ENCODE results near the gene MAS1. TPM values are rescaled to one million over a fixed set of nuclear protein-coding genes. Genes with fewer than 3 reads are reported as not detected.

The MAS1 gene
- total and polyA plus RNA-seq, 2 experiments from 2014 or later: 0.03 TPM; not detected in 1

- H3K9me3 Mint-ChIP-seq: peaks cover 15% of the 10 kb centered on the region
- H3K27ac Mint-ChIP-seq: no peak overlapping the region
- Histone ChIP-seq H3F3A (replicated peaks; ENCODE audit: low read depth) (no peaks in the 10 kb centered on the region), H3K36me3 (ENCODE audit: insufficient read depth) (peaks cover 4% of the 10 kb centered on the region; the same call in 1 of the 2 replicates), H3K27ac (ENCODE audit: low read depth) (no peak overlapping the region), H2AFZ (no peak overlapping the region), H3K4me2 (no peak overlapping the region), H3K4me3 (no peak overlapping the region), H3K9me2 (ENCODE audit: insufficient read depth) (no peaks in the 10 kb centered on the region), H4K20me1 (replicated peaks; ENCODE audit: insufficient read depth) (no peaks in the 10 kb centered on the region), H3K27me3 (ENCODE audit: insufficient read depth) (no peaks in the 10 kb centered on the region), H3K79me2 (replicated peaks; ENCODE audit: insufficient read depth) (no peaks in the 10 kb centered on the region), H3K4me1 (ENCODE audit: insufficient read depth) (no peaks in the 10 kb centered on the region)
- H3K27me3 Mint-ChIP-seq (ENCODE audit: insufficient read depth, low read depth, poor library complexity): peaks cover 2% of the 10 kb centered on the region
- no peak overlapping the region for H3K4me3 Mint-ChIP-seq
- no peaks in the 10 kb centered on the region; the same call in 2 of the 3 replicates for H3K4me1 Mint-ChIP-seq
- H3K36me3 Mint-ChIP-seq (ENCODE audit: low read depth): peaks cover 6% of the 10 kb centered on the region; the same call in 2 of the 3 replicates
- no peak for DNase-seq (ENCODE audit: low spot score)
- TF ChIP-seq CREB1 (CRISPR knock-in tag; IDR thresholded peaks at IDR 0.05; ENCODE audit: low read depth) (no peak), NANOG (IDR thresholded peaks at IDR 0.05; ENCODE audit: borderline replicate concordance) (no peak), ETS1 (IDR thresholded peaks at IDR 0.05) (no peak), ZNF462 (CRISPR knock-in tag; IDR thresholded peaks at IDR 0.05) (no peak), ZNF331 (CRISPR knock-in tag; IDR thresholded peaks at IDR 0.05; ENCODE audit: low read depth) (no peak), REST (IDR thresholded peaks at IDR 0.05; ENCODE audit: unreplicated experiment) (no peak), EZH2 (IDR thresholded peaks at IDR 0.05; ENCODE audit: low read depth, unreplicated experiment) (no peak), ZNF114 (CRISPR knock-in tag; IDR thresholded peaks at IDR 0.05) (no peak), JUNB (IDR thresholded peaks at IDR 0.05; ENCODE audit: unreplicated experiment) (no peak), POLR2AphosphoS5 (IDR thresholded peaks at IDR 0.05; ENCODE audit: low read depth) (no peak), CTCF (conservative IDR thresholded peaks at IDR 0.05; ENCODE audit: low read depth in 2 of 2) (no peak), EZH2phosphoT487 (IDR thresholded peaks at IDR 0.05; ENCODE audit: unreplicated experiment) (no peak), STAT1 (IDR thresholded peaks at IDR 0.05; ENCODE audit: unreplicated experiment) (no peak)
- ATAC-seq: no peak
Measured at GRCh38 chr6:159939591-159940016, 48.8 kb downstream of the MAS1 start.
